Endothelial cell (in vitro differentiated cells): ENCODE results near the gene MORN4. TPM values are rescaled to one million over a fixed set of nuclear protein-coding genes. Genes with fewer than 3 reads are reported as not detected.
"Not testable (repeated sequence)": the region's sequence is repeated elsewhere in the genome, so short reads cannot be mapped to it uniquely, and the experiment has no call there.

Source experiments
- DNase-seq: peaks from one replicate; pipeline ENCODE4 v3.0.0; 2021; ENCODE audit warnings: low spot score
- H3K27ac Mint-ChIP-seq: one replicate; pipeline ENCODE4 v1.8.0; 2021; ENCODE audit warnings: mixed read lengths, inconsistent platforms; ENCODE audit not compliant: unreplicated experiment
- H3K27me3 Mint-ChIP-seq: one replicate; pipeline ENCODE4 v1.8.0; 2021; ENCODE audit warnings: mild to moderate bottlenecking, moderate library complexity, mixed read lengths, inconsistent platforms; ENCODE audit not compliant: unreplicated experiment
- H3K36me3 Mint-ChIP-seq: one replicate; pipeline ENCODE4 v1.8.0; 2021; ENCODE audit warnings: mild to moderate bottlenecking, low read depth, mixed read lengths, inconsistent platforms; ENCODE audit not compliant: unreplicated experiment
- H3K4me1 Mint-ChIP-seq: one replicate; pipeline ENCODE4 v1.8.0; 2021; ENCODE audit warnings: mild to moderate bottlenecking, mixed read lengths, inconsistent platforms; ENCODE audit not compliant: unreplicated experiment
- H3K4me3 Mint-ChIP-seq: one replicate; pipeline ENCODE4 v1.8.0; 2021; ENCODE audit warnings: mild to moderate bottlenecking, mixed read lengths, inconsistent platforms; ENCODE audit not compliant: unreplicated experiment
- H3K9me3 Mint-ChIP-seq: one replicate; pipeline ENCODE4 v1.8.0; 2021; ENCODE audit warnings: mixed read lengths, inconsistent platforms; ENCODE audit not compliant: unreplicated experiment
- total RNA-seq: library from RNA; stranded (reverse); fragmentation: NEBNext Ultra II Directional; extraction: Animal tissue kit (Norgen Biotek cat#: 25700); gene quantifications from one replicate; pipeline ENCODE4 v1.2.1, GENCODE V29; 2021; ENCODE audit not compliant: unreplicated experiment
- TF ChIP-seq, protein P1 (sequence below): fragments of 200-600 bp; sonication (generic); IDR thresholded peaks from one replicate; pipeline ENCODE4 v1.5.0; 2021; ENCODE audit warnings: antibody characterized with exemption; ENCODE audit not compliant: unreplicated experiment

The MORN4 gene
- total RNA-seq, 1 donor from 2014 or later = 10.9 TPM

DNA sequence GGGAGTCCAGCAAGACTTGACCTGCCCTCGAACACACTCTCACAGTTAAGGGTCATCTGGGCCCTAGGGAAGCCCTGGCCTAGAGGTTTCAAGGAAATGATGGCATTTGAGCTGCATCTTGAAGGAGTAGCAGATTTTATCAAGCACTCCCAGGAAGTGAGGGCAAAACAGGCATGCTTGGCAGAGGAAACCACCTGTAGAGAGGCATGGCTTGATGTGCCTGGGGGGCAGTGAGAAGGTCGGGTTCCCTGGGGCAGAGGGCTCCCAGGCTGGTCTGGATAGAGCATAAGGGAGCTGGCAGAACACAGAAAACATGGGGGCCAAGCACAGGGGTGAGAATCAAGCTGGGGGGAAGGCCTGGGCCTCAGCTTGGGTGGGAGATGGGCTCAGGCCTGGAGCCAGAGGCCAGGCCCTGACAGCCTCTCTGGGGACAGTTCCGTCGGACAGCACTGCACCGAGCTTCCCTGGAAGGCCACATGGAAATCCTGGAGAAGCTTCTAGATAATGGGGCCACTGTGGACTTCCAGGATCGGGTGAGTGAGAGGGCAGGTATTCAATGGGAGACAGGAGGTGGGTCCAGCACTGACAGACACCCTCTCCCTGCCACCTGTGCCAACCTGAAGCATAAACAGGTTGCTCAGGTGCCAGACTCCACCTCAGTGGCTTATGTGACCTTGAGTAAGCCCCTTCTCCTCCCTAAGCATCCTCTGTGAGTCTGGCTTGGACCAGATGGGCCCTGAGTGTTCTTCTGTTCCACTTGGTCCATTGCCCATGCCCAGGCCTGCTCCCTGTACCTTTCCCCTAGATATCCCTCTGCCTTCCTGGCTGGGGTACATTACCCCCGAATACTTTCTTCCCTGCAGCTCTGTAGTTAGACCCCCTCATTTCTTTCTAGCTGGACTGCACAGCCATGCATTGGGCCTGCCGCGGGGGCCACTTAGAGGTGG lies 52.6 kb downstream of the MORN4 start:
- Mint-ChIP-seq H3K36me3 (no peaks in the 10 kb centered on the region), H3K27ac (no peak overlapping the region), H3K27me3 (peaks cover 5% of the 10 kb centered on the region), H3K4me1 (peaks cover 2% of the 10 kb centered on the region), H3K9me3 (no peaks in the 10 kb centered on the region), H3K4me3 (no peak overlapping the region)
- DNase-seq = no peak
- TF ChIP-seq, protein P1, sequence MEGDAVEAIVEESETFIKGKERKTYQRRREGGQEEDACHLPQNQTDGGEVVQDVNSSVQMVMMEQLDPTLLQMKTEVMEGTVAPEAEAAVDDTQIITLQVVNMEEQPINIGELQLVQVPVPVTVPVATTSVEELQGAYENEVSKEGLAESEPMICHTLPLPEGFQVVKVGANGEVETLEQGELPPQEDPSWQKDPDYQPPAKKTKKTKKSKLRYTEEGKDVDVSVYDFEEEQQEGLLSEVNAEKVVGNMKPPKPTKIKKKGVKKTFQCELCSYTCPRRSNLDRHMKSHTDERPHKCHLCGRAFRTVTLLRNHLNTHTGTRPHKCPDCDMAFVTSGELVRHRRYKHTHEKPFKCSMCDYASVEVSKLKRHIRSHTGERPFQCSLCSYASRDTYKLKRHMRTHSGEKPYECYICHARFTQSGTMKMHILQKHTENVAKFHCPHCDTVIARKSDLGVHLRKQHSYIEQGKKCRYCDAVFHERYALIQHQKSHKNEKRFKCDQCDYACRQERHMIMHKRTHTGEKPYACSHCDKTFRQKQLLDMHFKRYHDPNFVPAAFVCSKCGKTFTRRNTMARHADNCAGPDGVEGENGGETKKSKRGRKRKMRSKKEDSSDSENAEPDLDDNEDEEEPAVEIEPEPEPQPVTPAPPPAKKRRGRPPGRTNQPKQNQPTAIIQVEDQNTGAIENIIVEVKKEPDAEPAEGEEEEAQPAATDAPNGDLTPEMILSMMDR = no peak

DNA sequence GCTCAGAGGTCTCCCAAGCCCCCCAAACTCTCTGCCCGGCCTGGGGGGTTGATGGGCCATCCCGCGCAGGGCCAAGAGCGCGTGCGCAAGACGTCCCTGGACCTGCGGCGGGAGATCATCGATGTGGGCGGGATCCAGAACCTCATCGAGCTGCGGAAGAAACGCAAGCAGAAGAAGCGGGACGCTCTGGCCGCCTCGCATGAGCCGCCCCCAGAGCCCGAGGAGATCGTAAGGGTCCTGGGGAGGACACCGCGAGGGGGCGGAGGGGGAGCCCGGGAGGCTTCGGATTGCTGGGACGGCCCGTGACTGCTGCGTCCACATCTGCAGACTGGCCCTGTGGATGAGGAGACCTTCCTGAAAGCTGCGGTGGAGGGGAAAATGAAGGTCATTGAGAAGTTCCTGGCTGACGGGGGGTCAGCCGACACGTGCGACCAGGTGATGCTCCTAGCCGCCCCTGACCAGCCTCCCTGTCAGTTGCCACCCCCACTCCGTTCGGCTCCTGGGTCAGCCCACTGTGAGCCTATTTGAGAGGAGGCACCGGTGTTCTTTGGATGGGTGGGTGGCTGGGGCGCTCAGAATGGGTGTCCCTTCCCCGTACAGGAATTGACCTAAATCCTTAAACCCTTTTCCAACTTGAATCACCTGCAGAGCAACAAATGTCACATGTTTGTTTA lies 55.0 kb downstream of the MORN4 start:
- Mint-ChIP-seq H3K9me3 (no peaks in the 10 kb centered on the region), H3K36me3 (peaks cover 5% of the 10 kb centered on the region), H3K4me1 (peaks cover 2% of the 10 kb centered on the region), H3K27me3 (peaks cover 5% of the 10 kb centered on the region), H3K4me3 (no peak overlapping the region), H3K27ac (no peak overlapping the region)
- TF ChIP-seq, protein P1 = no peak
- no peak for DNase-seq

DNA sequence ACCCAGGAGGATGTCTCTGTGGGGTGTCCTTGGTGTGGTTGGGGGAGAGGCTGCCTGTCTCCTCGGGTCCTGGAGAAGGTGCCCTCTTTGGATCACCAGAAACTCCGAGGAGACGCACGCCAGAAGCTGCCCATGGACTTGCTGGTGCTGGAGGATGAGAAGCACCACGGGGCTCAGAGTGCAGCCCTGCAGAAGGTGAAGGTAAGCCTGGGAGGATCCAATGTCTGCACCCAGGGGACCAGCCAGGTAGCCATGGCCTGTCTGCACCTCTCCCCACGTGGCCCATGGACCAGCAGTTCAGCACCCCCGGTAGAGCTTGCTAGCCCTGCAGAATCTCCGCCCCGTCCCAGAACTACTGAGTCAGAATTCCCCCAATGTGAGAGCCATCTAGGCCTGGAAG lies 55.6 kb downstream of the MORN4 start:
- peaks cover 5% of the 10 kb centered on the region for H3K36me3 Mint-ChIP-seq
- no peaks in the 10 kb centered on the region for H3K4me1 Mint-ChIP-seq
- peaks cover 8% of the 10 kb centered on the region for H3K27me3 Mint-ChIP-seq
- no peak overlapping the region for H3K4me3 Mint-ChIP-seq
- H3K27ac Mint-ChIP-seq = no peak overlapping the region
- DNase-seq = no peak
- H3K9me3 Mint-ChIP-seq = no peaks in the 10 kb centered on the region
- TF ChIP-seq, protein P1 = no peak

DNA sequence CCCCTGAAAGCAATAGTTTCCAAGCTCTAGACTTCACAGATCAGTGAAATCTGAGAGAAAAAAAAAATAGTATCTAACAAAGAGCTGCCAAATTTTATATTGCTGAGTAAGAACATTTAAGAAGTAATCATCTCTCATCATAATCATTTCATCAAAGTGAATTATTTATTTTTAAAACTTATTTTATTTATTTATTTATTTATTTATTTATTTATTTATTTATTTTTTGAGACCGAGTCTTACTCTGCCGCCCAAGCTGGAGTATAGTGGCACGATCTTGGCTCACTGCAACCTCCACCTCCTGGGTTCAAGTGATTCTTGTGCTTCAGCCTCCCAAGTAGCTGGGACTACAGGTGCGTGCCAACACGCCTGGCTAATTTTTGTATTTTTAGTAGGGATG lies 56.8 kb downstream of the MORN4 start:
- H3K27ac Mint-ChIP-seq, H3K4me3 Mint-ChIP-seq: not testable (repeated sequence)

DNA sequence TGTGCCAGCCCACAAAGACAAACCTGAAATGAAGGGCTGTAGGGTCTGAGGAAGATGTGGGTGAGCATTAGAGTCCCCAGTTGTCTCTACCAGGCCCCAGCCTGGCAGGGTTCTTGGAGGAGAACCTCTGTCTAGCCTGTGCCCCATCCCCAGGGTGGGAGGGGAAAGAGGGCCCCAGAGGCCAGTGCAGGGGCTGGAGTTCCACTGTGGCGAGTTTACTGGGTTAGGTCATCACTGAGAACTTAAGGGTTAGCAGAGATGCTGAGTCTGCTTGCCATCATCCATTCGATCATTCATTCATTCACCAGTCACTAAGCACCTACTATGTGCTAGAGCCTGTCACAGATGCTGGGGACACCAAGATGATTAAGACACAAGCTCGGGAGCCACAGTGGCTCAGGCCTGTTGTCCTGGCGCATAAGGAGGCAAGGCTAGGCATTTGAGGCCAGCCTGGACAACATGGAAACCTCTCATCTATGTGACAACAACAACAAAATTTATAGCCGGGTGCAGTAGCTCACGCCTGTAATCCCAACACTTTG lies 58.1 kb downstream of the MORN4 start:
- Mint-ChIP-seq H3K4me1 (peaks cover 3% of the 10 kb centered on the region), H3K27me3 (peaks cover 6% of the 10 kb centered on the region), H3K27ac (no peak overlapping the region), H3K9me3 (no peaks in the 10 kb centered on the region), H3K36me3 (peaks cover 5% of the 10 kb centered on the region), H3K4me3 (no peak overlapping the region)
- no peak for DNase-seq
- TF ChIP-seq, protein P1 = no peak

More for the DNA sequence above, 56.8 kb downstream of the MORN4 start:
- not testable (repeated sequence) for H3K4me1 Mint-ChIP-seq, H3K36me3 Mint-ChIP-seq, H3K27me3 Mint-ChIP-seq, DNase-seq, H3K9me3 Mint-ChIP-seq
